Colonic mucosa (tissue), 4 donors: ENCODE measurements around the gene SPSB1. TPM values are rescaled to one million over a fixed set of nuclear protein-coding genes. Genes with fewer than 3 reads are reported as not detected.

Experiments
- DNase-seq: peaks from one replicate; pipeline ENCODE4 v3.0.0-alpha.2; 2020
- H3K27ac ChIP-seq: fragments of 200-600 bp; one replicate; pipeline ENCODE4 v1.8.0; 2021
- H3K27me3 ChIP-seq: fragments of 200-600 bp; one replicate; pipeline ENCODE4 v1.8.0; 2021
- H3K36me3 ChIP-seq: fragments of 200-600 bp; one replicate; pipeline ENCODE4 v1.8.0; 2021
- H3K4me1 ChIP-seq: fragments of 200-600 bp; one replicate; pipeline ENCODE4 v1.8.0; 2021; ENCODE audit warnings: mild to moderate bottlenecking
- H3K4me3 ChIP-seq: fragments of 200-600 bp; one replicate; pipeline ENCODE4 v1.8.0; 2021
- H3K9ac ChIP-seq, 2 donors: one replicate each; pipeline ENCODE4 v1.7.0; 2013; ENCODE audit warnings: control low read depth in 2 of 2, low read depth in 2 of 2, low read length in 2 of 2
- H3K9me3 ChIP-seq: fragments of 200-600 bp; one replicate; pipeline ENCODE4 v1.8.0; 2021
- intact Hi-C: fragments of 100-400 bp; cut with DNase I; formaldehyde crosslinking; loops from one replicate; pipeline ENCODE4 v1.14.1; 2022
- total RNA-seq, 2 donors: library from RNA; stranded (reverse); fragmentation: NEBNext Ultra II Directional in 1 of 2; extraction: Animal tissue kit (Norgen Biotek cat#: 25700) in 1 of 2; gene quantifications; one replicate each; pipeline ENCODE4 v1.2.1, GENCODE V29; 2021
- TF ChIP-seq, protein P1 (sequence below): fragments of 200-600 bp; IDR thresholded peaks from one replicate; pipeline ENCODE4 v1.8.0; 2022; ENCODE audit warnings: antibody characterized with exemption, mild to moderate bottlenecking
- donor health status: healthy.
- donor health status: DM: no; HTN: no; CAD: no.
- donor health status: DM: no; HTN: no; CAD: no.

The SPSB1 gene
- total RNA-seq, 2 donors from 2014 or later, result 14.9 to 28.7 TPM

DNA sequence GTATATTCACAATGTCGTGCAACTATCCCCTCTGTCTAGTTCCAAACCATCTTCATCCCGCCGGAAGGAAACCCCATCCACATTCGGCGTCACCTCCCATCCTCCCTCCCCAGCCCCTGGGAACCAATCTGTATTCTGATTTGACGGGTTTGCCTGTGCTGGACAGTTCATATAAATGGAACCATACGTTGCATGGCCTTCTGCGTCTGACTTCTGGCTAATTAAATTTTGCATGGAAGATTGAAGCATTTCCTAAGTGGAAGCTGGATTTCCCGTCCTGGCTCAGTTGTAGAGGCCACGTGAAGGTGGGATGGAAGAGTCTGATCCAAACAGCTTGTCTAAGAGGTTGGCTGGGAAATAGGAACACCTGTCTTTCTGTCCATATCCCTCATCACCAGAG lies 14.6 kb downstream of the SPSB1 start:
- no peaks in the 10 kb centered on the region for H3K36me3 ChIP-seq
- H3K4me1 ChIP-seq, result peaks cover 10% of the 10 kb centered on the region
- TF ChIP-seq, protein P1, sequence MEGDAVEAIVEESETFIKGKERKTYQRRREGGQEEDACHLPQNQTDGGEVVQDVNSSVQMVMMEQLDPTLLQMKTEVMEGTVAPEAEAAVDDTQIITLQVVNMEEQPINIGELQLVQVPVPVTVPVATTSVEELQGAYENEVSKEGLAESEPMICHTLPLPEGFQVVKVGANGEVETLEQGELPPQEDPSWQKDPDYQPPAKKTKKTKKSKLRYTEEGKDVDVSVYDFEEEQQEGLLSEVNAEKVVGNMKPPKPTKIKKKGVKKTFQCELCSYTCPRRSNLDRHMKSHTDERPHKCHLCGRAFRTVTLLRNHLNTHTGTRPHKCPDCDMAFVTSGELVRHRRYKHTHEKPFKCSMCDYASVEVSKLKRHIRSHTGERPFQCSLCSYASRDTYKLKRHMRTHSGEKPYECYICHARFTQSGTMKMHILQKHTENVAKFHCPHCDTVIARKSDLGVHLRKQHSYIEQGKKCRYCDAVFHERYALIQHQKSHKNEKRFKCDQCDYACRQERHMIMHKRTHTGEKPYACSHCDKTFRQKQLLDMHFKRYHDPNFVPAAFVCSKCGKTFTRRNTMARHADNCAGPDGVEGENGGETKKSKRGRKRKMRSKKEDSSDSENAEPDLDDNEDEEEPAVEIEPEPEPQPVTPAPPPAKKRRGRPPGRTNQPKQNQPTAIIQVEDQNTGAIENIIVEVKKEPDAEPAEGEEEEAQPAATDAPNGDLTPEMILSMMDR, result no peak
- H3K27ac ChIP-seq, result no peak overlapping the region
- DNase-seq, result no peak
- H3K9me3 ChIP-seq, result no peaks in the 10 kb centered on the region
- H3K27me3 ChIP-seq, result no peaks in the 10 kb centered on the region
- intact Hi-C loops, result no loop called here
- H3K9ac ChIP-seq, result no peak overlapping the region
- H3K4me3 ChIP-seq, result no peak overlapping the region

DNA sequence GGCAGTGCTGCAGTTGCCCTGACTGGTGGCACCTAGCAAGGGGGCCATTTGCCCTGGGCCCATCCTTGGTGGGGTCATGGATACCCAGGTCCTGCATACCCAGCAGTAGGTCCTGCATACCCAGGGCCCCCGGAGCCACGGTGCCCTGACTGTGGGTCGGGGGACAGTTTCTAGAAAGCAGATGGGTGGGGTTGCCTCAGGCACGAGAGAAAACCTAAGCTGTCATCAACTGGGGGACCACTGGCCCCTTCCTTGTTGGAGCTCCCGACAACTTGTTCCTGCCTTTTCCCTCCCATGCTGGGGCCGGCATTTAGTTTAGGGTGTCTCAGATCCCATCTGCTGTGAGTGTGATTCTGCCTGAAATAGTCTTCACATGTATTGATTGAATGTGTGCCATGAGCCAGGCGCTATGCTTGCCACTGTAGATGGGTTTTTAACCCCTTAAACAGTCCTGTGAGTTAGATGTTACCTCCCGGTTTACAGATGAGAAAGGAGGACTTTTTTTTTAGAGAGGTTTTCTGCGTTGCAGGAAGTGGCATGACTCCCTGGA lies 15.6 kb downstream of the SPSB1 start:
- no peaks in the 10 kb centered on the region for H3K36me3 ChIP-seq

DNA sequence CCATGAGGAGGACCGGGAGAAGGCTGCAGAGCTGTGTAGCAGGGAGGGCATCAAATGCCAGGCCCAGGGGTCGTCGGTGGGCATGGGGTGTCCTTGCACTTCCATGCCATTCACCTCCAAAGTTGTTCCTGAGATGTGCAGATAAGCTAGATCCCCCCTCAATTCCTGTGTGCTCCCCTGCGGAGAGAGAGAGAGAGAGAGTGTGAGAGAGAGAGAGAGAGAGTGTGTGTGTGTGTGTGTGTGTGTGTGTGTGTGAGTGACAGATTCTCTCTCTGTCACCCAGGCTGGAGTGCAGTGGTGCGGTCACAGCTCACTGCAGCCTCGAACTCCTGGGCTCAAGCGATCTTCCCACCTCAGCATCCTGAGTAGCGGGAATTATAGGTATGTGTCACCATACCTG lies 16.4 kb downstream of the SPSB1 start:
- intact Hi-C loops, result no loop called here
- Histone ChIP-seq H3K27me3 (no peaks in the 10 kb centered on the region), H3K27ac (no peak overlapping the region), H3K36me3 (no peaks in the 10 kb centered on the region), H3K9ac (no peak overlapping the region), H3K4me1 (no peaks in the 10 kb centered on the region), H3K4me3 (no peak overlapping the region), H3K9me3 (no peaks in the 10 kb centered on the region)
- TF ChIP-seq, protein P1, result no peak
- no peak for DNase-seq

More for the DNA sequence above, 15.6 kb downstream of the SPSB1 start:
- no peak overlapping the region for H3K9ac ChIP-seq
- H3K9me3 ChIP-seq, result no peaks in the 10 kb centered on the region
- TF ChIP-seq, protein P1, result no peak
- DNase-seq, result no peak
- H3K4me1 ChIP-seq, result no peaks in the 10 kb centered on the region
- no peaks in the 10 kb centered on the region for H3K27me3 ChIP-seq
- H3K4me3 ChIP-seq, result no peak overlapping the region
- H3K27ac ChIP-seq, result no peak overlapping the region
- intact Hi-C loops, result no loop called here

DNA sequence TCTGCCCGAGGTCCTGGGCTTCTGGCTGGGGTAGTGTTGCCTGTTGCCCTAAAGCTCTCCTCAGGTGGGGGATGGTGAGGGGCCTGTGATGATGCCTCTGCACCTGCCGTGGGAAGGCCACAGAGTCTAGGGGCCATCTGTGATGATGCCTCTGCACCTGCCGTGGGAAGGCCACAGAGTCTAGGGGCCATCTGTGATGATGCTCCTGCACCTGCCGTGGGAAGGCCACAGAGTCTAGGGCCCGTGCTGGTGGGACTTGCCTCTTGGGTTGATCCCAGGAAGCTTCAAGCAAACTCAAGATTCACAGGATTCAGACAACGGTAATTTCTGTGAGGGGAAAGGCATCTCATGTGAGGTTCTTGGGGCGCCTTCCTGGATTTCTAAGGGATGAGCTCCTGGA lies 17.3 kb downstream of the SPSB1 start:
- DNase-seq, result no peak

DNA sequence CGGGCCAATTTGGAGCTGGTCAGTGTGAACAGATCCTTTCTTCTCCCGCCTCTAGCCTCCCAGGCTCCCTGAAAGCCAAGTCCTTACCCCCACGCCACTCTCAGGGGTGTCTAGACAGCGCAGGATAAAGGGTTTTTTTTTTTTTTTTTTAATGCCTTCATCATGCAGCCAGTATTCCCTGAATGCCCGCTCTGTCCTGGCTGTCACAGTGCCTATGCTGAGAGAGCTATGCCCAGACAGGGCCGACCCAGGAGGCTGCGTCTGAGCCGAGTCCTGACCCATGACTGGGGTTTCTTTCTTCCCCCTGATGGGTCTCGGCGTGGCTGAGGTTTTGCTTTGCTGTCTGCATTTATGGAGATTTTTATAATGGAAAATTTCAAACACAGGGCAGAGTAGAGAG lies 18.3 kb downstream of the SPSB1 start:
- no peaks in the 10 kb centered on the region for H3K4me1 ChIP-seq
- no peaks in the 10 kb centered on the region for H3K27me3 ChIP-seq
- TF ChIP-seq, protein P1, result no peak

More for the DNA sequence above, 17.3 kb downstream of the SPSB1 start:
- Histone ChIP-seq H3K9me3 (no peaks in the 10 kb centered on the region), H3K4me1 (no peaks in the 10 kb centered on the region), H3K27ac (no peak overlapping the region), H3K9ac (no peak overlapping the region), H3K36me3 (no peaks in the 10 kb centered on the region), H3K4me3 (no peak overlapping the region), H3K27me3 (no peaks in the 10 kb centered on the region)
- TF ChIP-seq, protein P1, result no peak
- intact Hi-C loops, result no loop called here

More for the DNA sequence above, 18.3 kb downstream of the SPSB1 start:
- no peak overlapping the region for H3K9ac ChIP-seq
- H3K27ac ChIP-seq, result no peak overlapping the region
- H3K9me3 ChIP-seq, result no peaks in the 10 kb centered on the region
- intact Hi-C loops, result no loop called here
- H3K36me3 ChIP-seq, result no peaks in the 10 kb centered on the region
- no peak for DNase-seq
- no peak overlapping the region for H3K4me3 ChIP-seq
